HepG2 (cell line): ENCODE measurements around the gene HCFC1. TPM values are rescaled to one million over a fixed set of nuclear protein-coding genes. Genes with fewer than 3 reads are reported as not detected.
A peak's percentile ranks its signal among the peaks of the same experiment; 100 is the strongest.

Experiments used
- ATAC-seq: fragments of 200-7000 bp; cut with Tn5 transposase; 3 replicates; pipeline ENCODE4 v1.9.1; 2020; ENCODE audit warnings: mild to moderate bottlenecking, moderate library complexity
- BruUV-seq: library from RNA; stranded (reverse); fragments of 400-500 nt; replicated peaks from 2 replicates; lab custom pipeline; 2021; lab: Mats Ljungman, UMichigan
- CTCF ChIA-PET: fragments of 300-600 bp; formaldehyde crosslinking; extraction: SDS; loops from one replicate; lab custom pipeline; 2021; ENCODE audit warnings: low total read pairs, inconsistent platforms, low intra/inter-chr PET ratio; lab: Yijun Ruan, JAX
- POLR2A ChIA-PET: fragments of 350-600 bp; sonication (Branson Sonifier 250); formaldehyde crosslinking; loops from one replicate; lab custom pipeline; 2020; ENCODE audit warnings: antibody characterized with exemption, inconsistent platforms; lab: Yijun Ruan, JAX
- DNase-seq: peaks from one replicate; pipeline ENCODE4 v3.0.0-alpha.2; 2015; ENCODE audit warnings: low spot score
- FAIRE-seq: peaks from 3 replicates; lab custom pipeline; 2011; peaks lifted over from hg19 to GRCh38; lab: Jason Lieb, UNC
- H2AFZ ChIP-seq: one replicate; pipeline ENCODE4 v1.6.1; 2011; ENCODE audit warnings: low read length, inconsistent platforms
- H3K27ac ChIP-seq: fragments of 300-600 bp; 3 replicates; pipeline ENCODE4 v1.8.0; 2011; ENCODE audit warnings: mixed run types, mild to moderate bottlenecking, mixed read lengths, low read length, inconsistent platforms; ENCODE audit not compliant: insufficient read depth; ENCODE audit errors: extremely low read length
- H3K27me3 ChIP-seq, 2 experiments: fragments of 200-600 bp in 1 of 2; 2 replicates in 1 of 2; 3 replicates in 1 of 2; pipeline versions ENCODE4 v1.6.0 to v1.8.0; 2011; ENCODE audit warnings: low read length in 2 of 2, mild to moderate bottlenecking in 2 of 2, moderate library complexity in 2 of 2, inconsistent platforms in 1 of 2; ENCODE audit not compliant: insufficient read depth in 2 of 2, control insufficient read depth in 1 of 2
- H3K36me3 ChIP-seq, 2 experiments: fragments of 200-600 bp in 1 of 2; replicated peaks in 1 of 2; 2 replicates in 1 of 2; 3 replicates in 1 of 2; pipeline versions ENCODE4 v1.5.1 to v1.8.0; 2011; ENCODE audit warnings: low read length in 2 of 2, inconsistent platforms in 1 of 2; ENCODE audit not compliant: insufficient read depth in 2 of 2, control insufficient read depth in 1 of 2
- H3K4me1 ChIP-seq: 2 replicates; pipeline ENCODE4 v1.5.1; 2012; ENCODE audit warnings: low read length, inconsistent platforms; ENCODE audit not compliant: insufficient read depth
- H3K4me2 ChIP-seq: 2 replicates; pipeline ENCODE4 v1.6.0; 2011; ENCODE audit warnings: low read depth, low read length, inconsistent platforms
- H3K4me3 ChIP-seq, 3 experiments: fragments of 200-600 bp in 1 of 3; sonication (generic), shearing (Covaris generic) in 1 of 3; replicated peaks in 1 of 3; 2 replicates each; pipeline ENCODE4 v1.5.1; 2011 to 2016; ENCODE audit warnings: low read length in 3 of 3, inconsistent platforms in 2 of 3, low read depth in 2 of 3, mild to moderate bottlenecking in 2 of 3, control low read depth in 1 of 3, mixed read lengths in 1 of 3; ENCODE audit not compliant: insufficient read depth in 1 of 3
- H3K79me2 ChIP-seq: one replicate; pipeline ENCODE4 v1.6.1; 2011; ENCODE audit warnings: low read length, inconsistent platforms; ENCODE audit not compliant: insufficient read depth
- H3K9ac ChIP-seq: 2 replicates; pipeline ENCODE4 v1.6.0; 2011; ENCODE audit warnings: mild to moderate bottlenecking, low read depth, low read length, inconsistent platforms; ENCODE audit not compliant: insufficient read depth
- H3K9me3 ChIP-seq: 2 replicates; pipeline ENCODE4 v1.5.1; 2012; ENCODE audit warnings: mild to moderate bottlenecking, low read length
- H4K20me1 ChIP-seq: 2 replicates; pipeline ENCODE4 v1.6.0; 2011; ENCODE audit warnings: inconsistent platforms, mild to moderate bottlenecking, low read length, moderate library complexity; ENCODE audit not compliant: insufficient read depth
- CEBPG ChIP-seq: IDR thresholded peaks from 2 replicates; pipeline ENCODE4 v1.6.1; 2016
- CENPT ChIP-seq: sonication (generic); formaldehyde crosslinking; IDR thresholded peaks from 2 replicates; pipeline ENCODE4 v1.8.0; 2022; ENCODE audit warnings: low read depth, mild to moderate bottlenecking, moderate library complexity, missing genetic modification reagents
- FOSL1 ChIP-seq: sonication (generic); formaldehyde crosslinking; IDR thresholded peaks from 2 replicates; pipeline ENCODE4 v1.9.0; 2021; ENCODE audit warnings: missing genetic modification reagents, borderline replicate concordance
- GABPB1 ChIP-seq: IDR thresholded peaks from 2 replicates; pipeline ENCODE4 v1.6.1; 2016; ENCODE audit warnings: mild to moderate bottlenecking, missing genetic modification reagents, moderate library complexity, missing compliant biosample characterization
- MZF1 ChIP-seq: sonication (generic); formaldehyde crosslinking; IDR thresholded peaks from 2 replicates; pipeline ENCODE4 v1.8.1; 2023; ENCODE audit warnings: mild to moderate bottlenecking, missing genetic modification reagents, borderline replicate concordance
- ONECUT2 ChIP-seq: sonication (generic); formaldehyde crosslinking; IDR thresholded peaks from 2 replicates; pipeline ENCODE4 v1.4.0; 2020; ENCODE audit warnings: missing genetic modification reagents
- PCBP2 ChIP-seq: fragments of 200-400 bp; formaldehyde crosslinking; optimal IDR thresholded peaks from 2 replicates; pipeline ENCODE3; 2018; ENCODE audit warnings: low read length, low read depth; ENCODE audit not compliant: poor library complexity, severe bottlenecking
- RORA ChIP-seq: sonication (generic); formaldehyde crosslinking; IDR thresholded peaks from 2 replicates; pipeline ENCODE4 v1.5.0; 2020; ENCODE audit warnings: mild to moderate bottlenecking, missing genetic modification reagents, moderate library complexity
- SALL1 ChIP-seq: sonication (generic); formaldehyde crosslinking; IDR thresholded peaks from 2 replicates; pipeline ENCODE4 v1.8.0; 2022; ENCODE audit warnings: mild to moderate bottlenecking, missing genetic modification reagents
- SNAPC2 ChIP-seq: sonication (generic); formaldehyde crosslinking; IDR thresholded peaks from 2 replicates; pipeline ENCODE4 v1.8.1; 2022; ENCODE audit warnings: mild to moderate bottlenecking, missing genetic modification reagents
- SP140L ChIP-seq: sonication (generic); formaldehyde crosslinking; IDR thresholded peaks from 2 replicates; pipeline ENCODE4 v1.4.0; 2020; ENCODE audit warnings: missing genetic modification reagents, borderline replicate concordance
- WIZ ChIP-seq: sonication (generic); formaldehyde crosslinking; IDR thresholded peaks from 2 replicates; pipeline ENCODE4 v1.5.1; 2020; ENCODE audit warnings: mild to moderate bottlenecking, missing genetic modification reagents
- ZBTB42 ChIP-seq: sonication (generic); formaldehyde crosslinking; IDR thresholded peaks from 2 replicates; pipeline ENCODE4 v1.5.0; 2020; ENCODE audit warnings: mild to moderate bottlenecking, missing genetic modification reagents
- ZNF24 ChIP-seq: fragments of 450-650 bp; IDR thresholded peaks from 2 replicates; pipeline ENCODE4 v1.6.1; 2017; ENCODE audit warnings: antibody characterized with exemption, mild to moderate bottlenecking
- ZNF335 ChIP-seq: sonication (generic); formaldehyde crosslinking; IDR thresholded peaks from 2 replicates; pipeline ENCODE4 v1.4.0; 2020; ENCODE audit warnings: missing genetic modification reagents
- ZSCAN9 ChIP-seq: IDR thresholded peaks from 2 replicates; pipeline ENCODE4 v1.6.1; 2016; ENCODE audit warnings: borderline replicate concordance
- WGBS: methylation state at CpG from one replicate; pipeline ENCODE4 v1.1.6; 2017; ENCODE audit warnings: low lambda C conversion rate; 5-methylcytosine and 5-hydroxymethylcytosine counted together
- in situ Hi-C: cut with HindIII; loops from 2 replicates; pipeline ENCODE4 v1.10.0; 2017; ENCODE audit warnings: low pct_unique_long_range_greater_than_20kb; ENCODE audit not compliant: extremely low pct_ligation_motif_present
- intact Hi-C: fragments of 100-400 bp; cut with micrococcal nuclease; formaldehyde crosslinking; loops from one replicate; pipeline ENCODE4 v1.10.0; 2022; ENCODE audit not compliant: unreplicated experiment
- polyA plus RNA-seq, 8 experiments: library from polyadenylated mRNA; depleted of rRNA in 3 of 8; stranded (reverse) in 7 of 8; unstranded in 1 of 8; fragments of >200 nt; fragmentation: Illumina TruSeq in 4 of 8; extraction: Trizol in 4 of 8; gene quantifications; 2 replicates each; pipeline versions ENCODE4 v1.2.1 to v1.2.3, GENCODE V29; 2011 to 2016; ENCODE audit warnings: low read depth in 4 of 8, missing spikeins in 1 of 8, mixed read lengths in 1 of 8; ENCODE audit not compliant: insufficient read depth in 1 of 8
- total RNA-seq, 5 experiments: library from RNA; depleted of rRNA; stranded (reverse); fragments of >200 nt; fragmentation: Illumina TruSeq; extraction: Trizol; gene quantifications; 2 replicates each; pipeline ENCODE4 v1.2.3, GENCODE V29; 2016; ENCODE audit warnings: low read depth in 1 of 5
- TF ChIP-seq, protein P1 (sequence below): sonication (generic); formaldehyde crosslinking; IDR thresholded peaks from 2 replicates; pipeline ENCODE4 v1.4.0; 2020; ENCODE audit warnings: mild to moderate bottlenecking, missing genetic modification reagents
- TF ChIP-seq, protein P2 (sequence below): sonication (generic); formaldehyde crosslinking; IDR thresholded peaks from 2 replicates; pipeline ENCODE4 v1.8.0; 2022; ENCODE audit warnings: missing genetic modification reagents, mild to moderate bottlenecking, borderline replicate concordance
- TF ChIP-seq, protein P3 (sequence below), 2 experiments: sonication (generic) in 1 of 2; formaldehyde crosslinking in 1 of 2; IDR thresholded peaks; 2 replicates each; pipeline versions ENCODE4 v1.6.1 to v1.9.0; 2014 to 2022; ENCODE audit warnings: antibody characterized with exemption in 1 of 2, borderline replicate concordance in 1 of 2, inconsistent platforms in 1 of 2, low read depth in 1 of 2, missing genetic modification reagents in 1 of 2

Gene HCFC1
- total and polyA plus RNA-seq, 2 of the 13 experiments (the other 11 are each of a cell fraction or from before 2014, with no cell fraction given), result 5.8 to 17.8 TPM

DNA sequence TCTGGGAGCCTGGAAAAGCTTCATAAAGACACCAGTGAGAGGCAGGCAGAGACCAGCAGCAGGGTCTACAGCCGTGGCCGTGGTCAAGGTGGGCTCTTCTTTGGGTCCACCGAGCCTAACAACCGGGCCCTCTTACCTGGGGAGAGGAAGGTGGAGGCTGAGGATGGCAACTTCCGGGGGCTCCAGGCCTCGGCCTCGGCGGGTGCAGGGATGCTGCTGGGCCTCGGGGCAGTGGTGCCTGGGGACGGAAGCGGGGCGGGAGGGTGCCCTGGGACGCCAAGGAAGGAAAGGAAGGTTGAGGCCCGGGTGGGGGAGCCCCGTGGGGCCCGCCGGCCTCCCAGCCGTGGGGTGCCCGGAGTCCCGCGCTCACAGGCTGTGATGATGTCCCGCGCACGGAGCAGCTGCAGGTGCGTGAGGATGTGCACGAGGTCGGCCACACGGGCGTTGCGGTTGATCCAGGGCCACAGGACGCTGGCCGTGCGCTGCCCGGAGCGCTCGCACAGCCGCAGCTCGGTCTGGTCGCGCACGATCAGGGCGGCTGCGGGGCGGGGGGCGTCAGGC is 47.5 kb upstream of the HCFC1 start:
- Histone ChIP-seq H3K27me3 (no peaks in the 10 kb centered on the region), H3K79me2 (peaks cover 15% of the 10 kb centered on the region), H3K9ac (peak overlapping the region; percentile 78), H3K4me1 (peaks cover 42% of the 10 kb centered on the region), H3K4me3 (peak overlapping the region; percentile 54 to 78 (median 71)), H3K27ac (peak overlapping the region; percentile 63), H3K36me3 (peaks cover 0 to 7% of the 10 kb centered on the region in 2 experiments; a peak in 1 of 5 replicates), H2AFZ (no peak overlapping the region), H3K9me3 (no peaks in the 10 kb centered on the region), H3K4me2 (peak overlapping the region; percentile 78), H4K20me1 (no peaks in the 10 kb centered on the region)
- no TSS peak for BruUV-seq
- intact Hi-C loops (no loop called here), in situ Hi-C loops (no loop called here)
- WGBS, result no CpG with 5 or more reads among the region's 45 CpGs
- CTCF ChIA-PET, result no interaction called here
- FAIRE-seq (no peak), ATAC-seq (peak; percentile 6), DNase-seq (no peak)
- POLR2A ChIA-PET, result interaction anchor here (1.4 to 1.8 kb wide), 2 partner anchors 9 to 18 kb away, joined by 4 to 6 read pairs; no protein-coding TSS in a partner anchor
- TF ChIP-seq ZNF335 (no peak), SALL1 (CRISPR knock-in tag) (no peak), FOSL1 (CRISPR knock-in tag) (no peak), RORA (no peak), SP140L (CRISPR knock-in tag) (no peak), ZNF24 (no peak), MZF1 (no peak), PCBP2 (no peak), GABPB1 (CRISPR knock-in tag) (peak; percentile 77), WIZ (no peak), ONECUT2 (CRISPR knock-in tag) (no peak), ZSCAN9 (no peak), ZBTB42 (CRISPR knock-in tag) (no peak), CENPT (CRISPR knock-in tag) (no peak), CEBPG (CRISPR knock-in tag) (no peak), SNAPC2 (CRISPR knock-in tag) (no peak)
- TF ChIP-seq, protein P1, sequence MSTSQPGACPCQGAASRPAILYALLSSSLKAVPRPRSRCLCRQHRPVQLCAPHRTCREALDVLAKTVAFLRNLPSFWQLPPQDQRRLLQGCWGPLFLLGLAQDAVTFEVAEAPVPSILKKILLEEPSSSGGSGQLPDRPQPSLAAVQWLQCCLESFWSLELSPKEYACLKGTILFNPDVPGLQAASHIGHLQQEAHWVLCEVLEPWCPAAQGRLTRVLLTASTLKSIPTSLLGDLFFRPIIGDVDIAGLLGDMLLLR (CRISPR knock-in tag), result no peak
- TF ChIP-seq, protein P2, sequence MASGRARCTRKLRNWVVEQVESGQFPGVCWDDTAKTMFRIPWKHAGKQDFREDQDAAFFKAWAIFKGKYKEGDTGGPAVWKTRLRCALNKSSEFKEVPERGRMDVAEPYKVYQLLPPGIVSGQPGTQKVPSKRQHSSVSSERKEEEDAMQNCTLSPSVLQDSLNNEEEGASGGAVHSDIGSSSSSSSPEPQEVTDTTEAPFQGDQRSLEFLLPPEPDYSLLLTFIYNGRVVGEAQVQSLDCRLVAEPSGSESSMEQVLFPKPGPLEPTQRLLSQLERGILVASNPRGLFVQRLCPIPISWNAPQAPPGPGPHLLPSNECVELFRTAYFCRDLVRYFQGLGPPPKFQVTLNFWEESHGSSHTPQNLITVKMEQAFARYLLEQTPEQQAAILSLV (CRISPR knock-in tag), result no peak
- TF ChIP-seq, protein P3, sequence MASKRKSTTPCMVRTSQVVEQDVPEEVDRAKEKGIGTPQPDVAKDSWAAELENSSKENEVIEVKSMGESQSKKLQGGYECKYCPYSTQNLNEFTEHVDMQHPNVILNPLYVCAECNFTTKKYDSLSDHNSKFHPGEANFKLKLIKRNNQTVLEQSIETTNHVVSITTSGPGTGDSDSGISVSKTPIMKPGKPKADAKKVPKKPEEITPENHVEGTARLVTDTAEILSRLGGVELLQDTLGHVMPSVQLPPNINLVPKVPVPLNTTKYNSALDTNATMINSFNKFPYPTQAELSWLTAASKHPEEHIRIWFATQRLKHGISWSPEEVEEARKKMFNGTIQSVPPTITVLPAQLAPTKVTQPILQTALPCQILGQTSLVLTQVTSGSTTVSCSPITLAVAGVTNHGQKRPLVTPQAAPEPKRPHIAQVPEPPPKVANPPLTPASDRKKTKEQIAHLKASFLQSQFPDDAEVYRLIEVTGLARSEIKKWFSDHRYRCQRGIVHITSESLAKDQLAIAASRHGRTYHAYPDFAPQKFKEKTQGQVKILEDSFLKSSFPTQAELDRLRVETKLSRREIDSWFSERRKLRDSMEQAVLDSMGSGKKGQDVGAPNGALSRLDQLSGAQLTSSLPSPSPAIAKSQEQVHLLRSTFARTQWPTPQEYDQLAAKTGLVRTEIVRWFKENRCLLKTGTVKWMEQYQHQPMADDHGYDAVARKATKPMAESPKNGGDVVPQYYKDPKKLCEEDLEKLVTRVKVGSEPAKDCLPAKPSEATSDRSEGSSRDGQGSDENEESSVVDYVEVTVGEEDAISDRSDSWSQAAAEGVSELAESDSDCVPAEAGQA (IDR thresholded peaks at IDR 0.05; ENCODE audit: low read depth), result no peak
- TF ChIP-seq, protein P3 (CRISPR knock-in tag; IDR thresholded peaks at IDR 0.05; ENCODE audit: borderline replicate concordance), result no peak
